ENCODE measurements around the gene TFAP2B.

GRCh38 chr6:50780382-50780781, 38.3 kb upstream of the TFAP2B start:
- TF ChIP-seq POLR2A (IDR thresholded peaks at IDR 0.05; ENCODE audit: low read length) = no peak
- no peak for TF ChIP-seq GATA1 (IDR thresholded peaks at IDR 0.05; ENCODE audit: low read depth, low read length)

All from erythroblast (primary cell).